Fibroblast of skin of abdomen (primary cell): ENCODE data around the gene PARP15. TPM values are rescaled to one million over a fixed set of nuclear protein-coding genes. Genes with fewer than 3 reads are reported as not detected.
"Not testable (repeated sequence)": the region's sequence is repeated elsewhere in the genome, so short reads cannot be mapped to it uniquely, and the experiment has no call there.

ENCODE experiments used
- DNase-seq: peaks from one replicate; pipeline ENCODE4 v3.0.0-alpha.2; 2013
- polyA plus RNA-seq, 2 experiments: library from polyadenylated mRNA; unstranded; fragments of 120-200 nt; gene quantifications; one replicate each; pipeline ENCODE4 v1.2.1, GENCODE V29; 2013; ENCODE audit not compliant: insufficient read length in 2 of 2

The PARP15 gene
- polyA plus RNA-seq (2013, experiment 1 of 2; ENCODE audit: insufficient read length): 0.04 TPM
- 0.16 TPM for polyA plus RNA-seq (2013, experiment 2 of 2; ENCODE audit: insufficient read length)

- DNase-seq: no peak
Measured at GRCh38 chr3:122577409-122578031, at the start of gene PARP15. TSS of gene PARP15 (plus strand) at chr3:122577650. CDS start at chr3:122577668, 18 bp downstream.

GRCh38 chr3:122530164-122530563, 47.3 kb upstream of the PARP15 start:
- no peak for DNase-seq

GRCh38 chr3:122533480-122533879, 44.0 kb upstream of the PARP15 start:
- DNase-seq: no peak

GRCh38 chr3:122533931-122534334, 43.5 kb upstream of the PARP15 start:
- peak; percentile 64 for DNase-seq

- no peak for DNase-seq
Measured at GRCh38 chr3:122535964-122536631, 41.4 kb upstream of the PARP15 start.

- no peak for DNase-seq
Measured at GRCh38 chr3:122536632-122537001, 40.8 kb upstream of the PARP15 start.

- DNase-seq: no peak
Measured at GRCh38 chr3:122538956-122539490, 38.4 kb upstream of the PARP15 start.

- DNase-seq: no peak
Measured at GRCh38 chr3:122546151-122546550, 31.3 kb upstream of the PARP15 start.

GRCh38 chr3:122548076-122548475, 29.4 kb upstream of the PARP15 start:
- DNase-seq: no peak

- no peak for DNase-seq
Measured at GRCh38 chr3:122548619-122549018, 28.8 kb upstream of the PARP15 start.

GRCh38 chr3:122553171-122553570, 24.3 kb upstream of the PARP15 start:
- DNase-seq: no peak

GRCh38 chr3:122555275-122556071, 22.0 kb upstream of the PARP15 start:
- DNase-seq: peak; percentile 27

GRCh38 chr3:122557356-122557755, 20.1 kb upstream of the PARP15 start:
- DNase-seq: no peak

- no peak for DNase-seq
Measured at GRCh38 chr3:122558605-122559004, 18.8 kb upstream of the PARP15 start.

GRCh38 chr3:122559906-122560305, 17.5 kb upstream of the PARP15 start:
- no peak for DNase-seq

- DNase-seq: peak; percentile 54
Measured at GRCh38 chr3:122560680-122561079, 16.8 kb upstream of the PARP15 start.

- peak; percentile 28 for DNase-seq
Measured at GRCh38 chr3:122562923-122563716, 14.3 kb upstream of the PARP15 start.

- DNase-seq: peak; percentile 13
Measured at GRCh38 chr3:122563717-122564025, 13.8 kb upstream of the PARP15 start.

- peak; percentile 78 for DNase-seq
Measured at GRCh38 chr3:122564155-122564912, 13.1 kb upstream of the PARP15 start, which contains the start of the genes DTX3L and PARP9. TSS of gene DTX3L (plus strand) at chr3:122564338. CDS start at chr3:122564427, 89 bp downstream. TSS of gene PARP9 (minus strand) at chr3:122564300. CDS start at chr3:122559620, 4,680 bp downstream.

- DNase-seq: not testable (repeated sequence)
Measured at GRCh38 chr3:122568131-122568530, 9.3 kb upstream of the PARP15 start.

GRCh38 chr3:122568755-122569154, 8.7 kb upstream of the PARP15 start:
- no peak for DNase-seq
